ENCODE measurements around the gene SCLT1.

Gene SCLT1

DNA sequence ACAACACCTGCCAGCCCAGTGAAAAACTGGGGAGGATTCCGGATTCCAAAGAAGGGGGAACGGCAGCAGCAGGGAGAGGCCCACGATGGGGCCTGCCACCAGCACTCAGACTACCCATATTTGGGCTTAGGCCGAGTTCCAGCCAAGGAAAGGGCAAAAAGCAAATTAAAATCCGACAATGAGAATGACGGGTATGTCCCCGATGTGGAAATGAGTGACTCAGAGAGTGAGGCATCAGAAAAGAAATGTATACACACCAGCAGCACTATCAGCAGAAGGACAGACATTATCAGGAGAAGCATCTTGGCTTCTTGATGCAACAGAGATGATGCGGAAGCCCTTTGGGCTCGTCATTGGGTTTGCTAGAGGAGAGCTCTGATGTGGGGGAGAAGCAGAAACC is 221.4 kb downstream of the SCLT1 start:
- DNase-seq (ENCODE audit: low read depth, low spot score): no peak

DNA sequence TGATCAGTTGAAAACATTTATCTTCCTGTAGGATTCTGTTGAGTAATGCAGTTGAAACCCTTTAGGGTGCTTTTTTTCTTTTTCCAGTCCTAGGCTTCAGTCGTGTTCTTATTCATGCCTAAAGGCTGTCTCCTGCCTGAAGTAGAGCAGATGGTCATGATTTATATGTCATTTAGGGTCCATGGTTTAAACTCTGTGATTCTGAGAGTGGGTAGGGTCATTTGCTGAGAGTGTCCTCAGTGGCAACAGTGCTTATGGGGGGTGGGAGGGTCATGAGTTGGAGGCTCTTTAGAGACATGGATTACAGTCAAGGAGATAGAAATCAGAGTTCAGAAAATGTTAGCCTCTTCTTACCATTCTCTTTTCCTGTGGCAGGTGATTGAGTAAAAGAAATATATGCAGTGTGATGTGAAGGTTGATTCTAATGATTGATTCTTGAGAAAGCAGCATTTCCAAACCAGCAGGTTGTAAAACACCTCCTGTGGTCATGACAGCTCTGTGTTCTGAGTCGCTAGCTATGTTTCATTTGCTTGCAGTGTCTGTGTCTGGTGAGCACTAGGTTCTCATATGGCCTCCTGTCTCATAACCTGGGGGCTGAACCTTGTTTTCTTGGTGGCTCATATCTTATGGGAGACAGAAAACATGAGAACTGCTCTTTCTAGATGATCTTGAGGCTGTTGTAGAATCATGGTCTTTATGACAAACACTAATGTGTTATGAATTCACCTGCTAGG is 223.4 kb downstream of the SCLT1 start:
- no peak for DNase-seq (ENCODE audit: low read depth, low spot score)

DNA sequence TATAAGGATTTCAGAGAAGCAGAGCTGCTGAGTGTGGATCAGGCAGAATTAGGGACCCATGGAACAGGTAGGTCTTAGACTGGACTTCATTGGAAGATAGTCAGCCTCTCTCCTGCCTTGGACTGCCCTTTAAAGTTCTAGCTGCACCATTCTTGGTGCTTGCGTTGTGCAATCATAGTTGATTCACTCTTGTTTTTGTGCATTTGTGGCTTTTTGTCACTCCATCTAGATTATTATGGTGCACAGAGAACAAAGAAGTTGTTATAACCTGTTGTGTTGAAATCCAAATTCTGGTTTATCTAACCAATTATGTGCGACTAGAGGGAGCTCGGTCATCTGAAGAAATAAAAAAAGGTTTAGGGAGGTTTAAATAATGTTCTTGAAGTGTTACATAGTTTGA is 224.6 kb downstream of the SCLT1 start:
- DNase-seq (ENCODE audit: low read depth, low spot score): no peak

DNA sequence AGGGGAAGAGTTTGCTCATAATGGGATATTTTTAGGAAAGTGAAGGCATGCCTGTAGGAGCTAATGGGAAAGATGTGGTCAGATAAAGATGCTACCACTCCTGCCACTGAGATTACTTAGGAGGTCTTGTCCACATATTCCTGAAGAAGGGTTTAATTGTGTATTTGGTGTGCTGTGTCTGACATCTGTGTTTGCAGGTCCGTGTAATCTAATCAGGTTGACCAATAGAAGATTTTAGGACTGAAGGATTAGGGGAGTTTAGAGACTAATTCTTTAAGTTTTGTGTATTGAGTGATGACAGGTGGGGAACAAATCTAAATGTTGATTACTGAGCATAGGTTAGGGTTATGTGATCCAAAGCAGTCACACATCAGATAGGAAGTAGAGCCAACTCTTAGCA is 226.6 kb downstream of the SCLT1 start:
- DNase-seq (ENCODE audit: low read depth, low spot score): no peak

DNA sequence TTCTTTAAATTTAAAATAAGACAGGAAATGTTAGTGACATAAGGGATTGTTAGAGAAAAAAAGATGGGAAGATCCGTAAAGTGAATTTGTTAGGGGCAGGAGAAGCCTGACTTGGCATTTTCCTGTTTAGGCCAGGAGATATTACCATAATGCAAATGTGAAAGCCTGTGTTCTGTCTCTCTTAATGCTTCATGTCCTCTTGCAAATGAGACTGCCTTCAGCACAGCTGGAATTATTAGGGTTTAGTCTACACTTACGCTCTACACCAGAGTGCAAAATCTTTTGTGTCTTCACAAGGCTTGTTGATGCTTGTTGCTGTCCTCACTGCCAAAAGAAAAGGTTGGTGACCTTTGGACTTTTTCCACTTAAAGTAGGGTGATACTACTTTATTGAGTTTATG is 227.1 kb downstream of the SCLT1 start:
- no peak for DNase-seq (ENCODE audit: low read depth, low spot score)

DNA sequence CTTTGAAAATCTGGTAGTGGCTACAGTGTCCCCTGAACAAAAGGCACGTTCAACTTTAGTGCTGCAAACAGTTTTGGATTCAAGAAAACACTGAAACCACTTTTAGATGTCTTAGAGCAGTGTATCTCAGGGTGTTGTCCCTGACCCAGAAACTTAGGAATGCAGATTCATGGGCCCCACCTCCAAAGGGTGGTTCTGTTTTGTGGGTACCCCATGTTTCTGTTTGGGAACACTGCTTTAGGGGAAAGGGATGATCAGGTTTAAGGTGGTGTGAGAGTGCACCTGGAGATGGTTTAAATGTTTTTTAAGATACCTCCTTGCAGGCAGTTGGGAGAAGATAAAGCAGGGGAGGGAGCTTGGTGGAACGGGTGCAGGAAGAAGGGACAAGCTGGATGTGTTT is 228.2 kb downstream of the SCLT1 start:
- DNase-seq (ENCODE audit: low read depth, low spot score): no peak

DNA sequence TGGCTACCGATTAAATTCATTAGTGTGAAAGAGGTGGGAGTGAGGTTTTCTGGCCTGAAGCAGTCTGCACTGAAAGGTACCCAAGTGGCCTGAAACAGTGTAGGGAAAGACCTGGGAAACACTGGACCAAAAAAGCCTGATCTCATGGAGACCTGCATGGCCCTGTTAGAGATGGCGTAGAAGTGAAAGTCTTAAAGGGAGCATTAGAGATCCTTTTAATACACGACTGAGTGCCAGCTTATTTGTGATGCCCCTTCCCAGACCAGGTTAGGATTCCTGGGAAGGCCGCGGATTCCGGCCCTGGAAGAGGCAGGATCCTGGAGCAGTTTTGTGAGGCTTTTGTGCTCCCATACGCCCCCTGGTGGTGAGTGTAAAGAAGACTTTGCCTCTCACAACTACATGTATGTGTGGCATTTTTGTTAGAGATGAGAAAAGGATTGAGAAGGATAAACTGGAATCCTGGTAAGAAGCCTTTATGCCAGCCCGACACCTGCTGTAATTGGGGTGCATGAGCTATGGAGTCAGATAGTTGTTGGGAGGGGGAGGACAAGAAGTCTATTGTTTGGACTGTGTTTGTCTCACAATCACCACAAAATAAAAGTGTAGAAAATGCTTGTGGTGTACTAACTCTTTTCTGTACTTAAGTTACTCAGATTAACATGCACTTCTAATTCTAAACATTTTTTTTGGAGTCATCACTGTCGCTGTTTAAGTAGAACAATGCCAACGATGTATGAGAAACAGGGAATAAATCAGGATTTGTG is 229.8 kb downstream of the SCLT1 start:
- peak; percentile 41 for DNase-seq (ENCODE audit: low read depth, low spot score)

DNA sequence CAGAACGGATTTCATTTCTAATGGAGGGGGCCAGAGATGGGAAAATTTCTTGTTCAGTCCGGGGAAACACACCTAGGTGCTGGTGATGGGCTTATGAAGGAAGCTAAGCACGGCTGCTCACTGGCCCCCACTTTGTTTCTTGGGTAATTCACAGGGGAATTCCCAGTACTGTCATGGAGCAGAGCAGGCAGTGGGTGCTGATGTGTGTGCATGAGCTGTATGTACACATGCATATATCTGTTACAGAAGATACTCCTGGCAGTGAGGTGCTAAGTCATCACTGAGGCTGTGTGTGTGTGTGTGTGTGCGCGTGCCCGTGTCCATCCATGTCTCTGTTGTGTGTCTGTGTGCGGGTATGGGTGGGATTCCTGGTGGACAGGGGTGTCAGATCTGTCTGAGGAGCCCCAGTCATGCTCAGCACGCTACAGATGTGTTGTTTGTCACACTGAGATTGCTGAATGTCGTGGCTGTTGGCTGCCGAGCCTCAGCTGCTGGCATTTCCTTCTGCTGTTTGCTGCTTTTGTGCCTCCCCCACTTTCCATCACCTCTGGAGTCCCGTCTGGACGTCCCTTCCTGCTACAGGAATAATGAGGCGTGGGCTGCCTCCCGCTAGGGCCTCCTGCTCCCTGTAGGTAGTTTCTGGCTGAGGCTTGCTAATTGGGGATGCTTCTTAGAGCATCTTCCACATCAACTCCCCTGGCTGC is 230.6 kb downstream of the SCLT1 start:
- DNase-seq (ENCODE audit: low read depth, low spot score): no peak

DNA sequence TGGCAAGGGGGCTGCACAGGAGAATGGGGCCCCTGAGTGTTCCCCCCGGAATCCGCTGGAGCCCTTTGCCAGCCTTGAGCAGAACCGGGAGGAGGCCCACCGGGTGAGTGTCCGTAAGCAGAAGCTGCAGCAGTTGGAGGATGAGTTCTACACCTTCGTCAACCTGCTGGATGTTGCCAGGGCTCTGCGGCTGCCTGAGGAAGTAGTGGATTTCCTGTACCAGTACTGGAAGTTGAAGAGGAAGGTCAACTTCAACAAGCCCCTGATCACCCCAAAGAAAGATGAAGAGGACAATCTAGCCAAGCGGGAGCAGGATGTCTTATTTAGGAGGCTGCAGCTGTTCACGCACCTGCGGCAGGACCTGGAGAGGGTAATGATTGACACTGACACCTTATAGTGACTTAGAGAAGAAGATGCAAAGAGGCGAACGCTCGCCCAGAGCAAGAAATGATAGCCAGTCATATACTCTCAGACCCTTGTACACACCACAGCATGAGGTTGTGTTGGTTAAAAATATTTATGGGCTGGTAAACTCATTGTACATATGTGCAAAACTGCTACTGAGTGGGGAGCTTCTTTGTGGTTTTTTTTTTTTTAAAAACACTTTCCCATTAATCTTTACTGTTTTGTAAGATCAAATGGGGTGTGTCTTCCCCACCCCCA is 231.4 kb downstream of the SCLT1 start:
- no peak for DNase-seq (ENCODE audit: low read depth, low spot score)

DNA sequence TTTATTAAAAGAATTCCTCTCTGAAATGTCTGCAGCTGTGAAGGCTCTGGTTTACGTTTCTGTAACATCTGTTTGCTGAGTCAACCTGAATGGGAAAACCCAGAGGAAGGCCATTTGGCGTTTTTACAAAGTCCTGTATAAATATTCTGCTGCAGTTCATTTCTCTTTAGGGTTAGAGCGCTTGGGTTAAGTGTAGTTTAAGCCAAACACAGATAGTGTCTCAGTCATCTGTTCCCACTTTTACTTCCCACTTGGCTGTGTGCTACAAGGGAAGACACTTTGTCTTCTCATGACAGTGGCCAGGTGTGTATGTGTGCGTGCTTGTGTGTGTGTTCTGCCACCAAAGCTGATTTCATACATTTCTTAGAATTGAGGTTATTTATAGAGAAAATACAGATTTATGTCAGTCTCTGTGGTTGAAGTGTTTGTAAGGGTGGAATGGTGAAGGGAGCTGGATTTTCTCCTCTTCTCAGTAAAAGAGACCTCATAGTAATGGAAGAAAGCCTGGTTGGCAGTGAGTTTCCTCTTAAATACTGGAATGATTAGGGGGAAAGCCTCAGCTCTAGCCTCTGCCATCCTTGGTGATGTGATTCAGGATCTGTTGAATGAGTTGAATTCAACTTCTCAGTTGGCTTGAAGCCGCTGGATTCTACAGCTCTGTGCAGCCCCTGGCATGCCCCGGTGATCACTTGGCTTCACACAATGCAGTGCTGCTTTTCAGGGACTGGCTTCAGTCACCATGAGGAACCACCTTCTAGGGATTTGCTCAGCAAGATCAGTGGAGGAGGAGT is 233.3 kb downstream of the SCLT1 start:
- DNase-seq (ENCODE audit: low read depth, low spot score): no peak

DNA sequence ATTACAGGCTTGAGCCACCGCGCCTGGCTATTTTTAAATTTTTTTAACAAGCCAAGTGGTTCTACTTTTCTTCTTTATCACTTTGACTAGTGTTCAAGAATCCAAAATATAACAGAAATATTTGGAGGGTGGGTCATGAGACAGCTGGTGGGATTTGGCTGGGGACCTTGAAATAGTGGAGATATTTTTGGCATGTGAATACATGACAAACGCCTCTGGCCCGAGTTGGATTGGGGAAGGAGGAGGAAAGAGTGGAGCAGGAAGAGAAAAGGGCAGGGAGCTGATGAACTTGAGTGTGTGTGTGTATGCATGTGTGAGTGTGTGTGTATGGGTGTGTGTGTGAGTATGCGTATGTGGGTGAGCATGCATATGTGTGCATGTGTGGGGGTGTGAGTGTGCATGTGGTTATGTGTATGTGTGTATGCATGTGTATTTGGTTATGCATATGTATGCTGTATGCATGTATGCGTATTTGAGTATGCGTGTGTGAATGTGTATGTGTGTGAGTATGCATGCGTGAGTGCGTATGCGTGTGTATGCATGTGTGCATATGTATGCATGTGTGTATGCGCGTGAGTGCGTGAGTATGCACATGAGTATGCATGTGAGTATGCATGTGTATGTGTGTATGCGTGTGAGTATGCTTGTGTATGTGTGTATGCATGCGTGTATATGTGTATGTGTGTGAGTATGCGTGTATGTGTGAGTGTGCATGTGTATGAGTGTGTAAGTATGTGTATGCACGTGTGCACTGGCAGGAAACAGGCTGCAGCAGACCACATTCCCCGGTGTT is 234.3 kb downstream of the SCLT1 start:
- DNase-seq (ENCODE audit: low read depth, low spot score): no peak

DNA sequence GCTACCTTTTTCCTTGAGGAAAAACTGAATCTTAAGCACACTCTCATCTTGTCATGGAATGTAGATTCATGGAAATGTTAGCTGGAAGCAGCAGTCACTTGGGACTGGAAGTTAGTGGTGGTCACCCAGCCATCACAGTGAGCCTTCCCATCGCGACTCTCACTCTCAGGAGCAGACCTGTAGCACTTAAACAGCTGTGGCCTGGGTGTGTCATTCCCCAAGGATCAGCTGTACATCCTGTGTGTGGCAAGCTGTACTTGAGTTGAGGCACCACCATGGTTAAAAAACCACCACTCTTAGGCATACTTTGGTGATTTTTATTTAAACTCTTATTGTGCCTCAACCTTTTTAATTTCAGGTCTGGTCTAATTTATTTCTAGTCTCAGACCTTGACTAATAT is 237.1 kb downstream of the SCLT1 start:
- DNase-seq (ENCODE audit: low read depth, low spot score): no peak

DNA sequence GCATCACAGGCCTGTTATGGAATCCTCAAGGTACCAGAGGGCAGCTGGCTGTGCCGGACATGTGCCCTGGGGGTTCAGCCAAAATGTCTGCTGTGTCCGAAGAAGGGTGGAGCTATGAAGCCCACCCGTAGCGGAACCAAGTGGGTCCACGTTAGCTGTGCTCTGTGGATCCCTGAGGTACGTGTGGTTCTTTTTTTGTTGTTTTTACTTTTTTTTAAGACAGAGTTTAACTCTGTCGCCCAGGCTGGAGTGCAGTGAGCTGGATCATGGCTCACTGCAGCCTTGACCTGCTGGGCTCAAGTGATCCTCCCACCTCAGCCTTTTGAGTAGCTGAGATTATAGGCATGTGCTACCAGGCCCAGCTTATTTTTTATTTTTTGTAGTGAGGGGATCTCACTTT is 237.7 kb downstream of the SCLT1 start:
- no peak for DNase-seq (ENCODE audit: low read depth, low spot score)

DNA sequence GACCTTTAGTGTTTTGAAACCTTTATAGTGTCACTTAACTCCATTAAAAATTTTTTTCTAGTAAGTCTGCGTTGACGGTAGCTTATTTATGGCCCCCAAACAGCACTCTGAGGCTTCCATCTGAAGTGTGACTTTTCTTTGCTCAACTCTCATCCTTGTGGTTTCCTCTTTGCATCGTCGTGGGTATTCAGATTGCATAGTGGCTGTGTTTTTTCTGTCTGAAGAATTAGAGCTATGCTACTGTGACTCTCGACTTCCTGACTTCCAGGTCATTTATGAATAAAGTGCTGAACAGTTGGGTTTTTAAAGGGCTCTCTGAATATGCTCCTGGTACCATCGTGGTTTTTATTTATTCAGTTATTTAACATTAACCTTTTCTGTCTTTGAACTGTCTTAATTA is 238.9 kb downstream of the SCLT1 start:
- no peak for DNase-seq (ENCODE audit: low read depth, low spot score)

DNA sequence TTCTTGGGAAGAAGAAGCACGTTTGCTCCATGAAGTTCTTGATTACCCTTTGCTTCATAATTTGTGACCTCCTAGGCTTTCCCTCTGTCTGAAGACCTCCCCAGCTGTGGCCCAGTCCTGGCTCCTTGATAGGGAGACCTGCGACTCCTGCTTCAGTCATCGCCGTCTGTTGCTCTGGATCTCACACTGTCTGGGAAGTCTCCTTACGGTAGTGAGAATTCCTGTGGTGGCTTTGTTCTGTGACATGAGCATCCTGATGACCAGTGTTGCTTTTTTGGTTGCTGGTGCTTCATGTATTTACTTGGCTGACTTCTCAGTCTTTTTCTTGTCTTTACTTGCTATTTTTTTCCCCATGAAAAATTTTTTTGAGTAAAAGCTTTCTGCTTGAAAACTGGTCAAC is 239.6 kb downstream of the SCLT1 start:
- no peak for DNase-seq (ENCODE audit: low read depth, low spot score)

DNA sequence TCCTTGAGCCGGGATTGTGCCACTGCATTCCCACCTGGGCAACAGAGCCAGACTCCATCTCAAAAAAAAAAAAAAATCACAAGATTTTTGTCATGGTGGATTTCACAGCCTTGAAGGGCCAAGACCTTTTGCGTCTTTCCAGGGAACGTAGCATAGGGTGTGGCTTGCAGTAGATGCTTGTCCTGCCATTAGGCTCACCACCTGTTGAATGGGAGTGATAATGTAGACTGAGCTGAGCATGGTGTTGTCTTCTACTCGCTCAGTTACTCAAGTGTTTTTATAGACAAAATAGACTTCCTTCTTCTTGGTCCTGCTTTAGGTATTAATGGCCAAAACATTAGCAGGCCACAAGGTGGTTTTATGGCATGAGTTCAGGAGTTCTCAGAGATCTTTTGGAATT is 243.1 kb downstream of the SCLT1 start:
- no peak for DNase-seq (ENCODE audit: low read depth, low spot score)

DNA sequence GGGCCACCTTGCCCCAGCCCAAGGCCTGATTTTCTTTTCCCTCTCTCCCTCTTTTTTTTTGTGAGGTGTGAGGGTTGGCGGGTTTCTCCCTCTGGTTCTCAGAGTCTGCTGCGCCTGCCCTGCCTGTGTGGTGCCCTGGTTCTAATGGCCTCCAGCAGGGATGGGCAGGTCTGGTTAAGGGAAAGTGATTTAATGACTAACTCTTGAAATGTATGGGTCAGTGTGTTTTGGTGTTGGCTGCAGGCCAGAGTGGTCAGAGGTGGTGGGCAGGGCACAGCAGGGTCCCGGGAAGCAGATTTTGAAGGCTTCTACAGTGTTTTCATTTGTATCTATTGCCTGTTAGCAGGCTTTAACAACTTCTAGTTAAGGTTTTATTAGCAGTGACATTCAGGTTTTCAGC is 244.9 kb downstream of the SCLT1 start:
- DNase-seq (ENCODE audit: low read depth, low spot score): no peak

DNA sequence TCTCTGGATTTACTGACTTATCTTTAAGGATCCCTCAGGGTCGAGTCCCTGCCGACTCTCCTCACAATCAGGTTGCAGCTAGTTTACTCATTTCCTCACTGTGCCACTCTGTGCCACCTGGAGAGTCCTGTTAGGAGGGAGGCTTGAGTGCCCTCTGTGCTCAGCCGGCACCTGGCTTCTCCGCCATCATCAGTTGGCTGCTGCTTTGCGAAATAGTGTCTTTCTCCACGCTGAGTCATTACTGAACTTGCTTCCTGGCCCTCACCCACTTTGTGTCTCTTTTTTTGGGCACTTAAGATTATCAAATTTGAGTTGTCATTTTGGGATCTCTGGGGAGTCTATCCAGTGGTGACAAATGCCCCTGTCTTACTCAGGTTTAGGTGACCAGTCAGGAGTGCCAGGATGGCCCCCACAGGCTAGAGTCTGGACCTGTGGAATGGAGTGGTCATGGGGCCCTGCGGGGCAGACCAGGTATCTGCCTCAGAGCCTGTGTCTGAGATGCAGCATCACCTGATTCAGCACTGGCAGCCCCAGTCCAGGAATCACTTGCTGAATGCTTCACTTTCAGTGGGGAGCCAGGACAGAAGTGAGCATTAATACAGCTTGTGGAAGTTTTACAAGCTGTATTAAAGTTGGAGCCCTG is 246.1 kb downstream of the SCLT1 start:
- DNase-seq (ENCODE audit: low read depth, low spot score): no peak

DNA sequence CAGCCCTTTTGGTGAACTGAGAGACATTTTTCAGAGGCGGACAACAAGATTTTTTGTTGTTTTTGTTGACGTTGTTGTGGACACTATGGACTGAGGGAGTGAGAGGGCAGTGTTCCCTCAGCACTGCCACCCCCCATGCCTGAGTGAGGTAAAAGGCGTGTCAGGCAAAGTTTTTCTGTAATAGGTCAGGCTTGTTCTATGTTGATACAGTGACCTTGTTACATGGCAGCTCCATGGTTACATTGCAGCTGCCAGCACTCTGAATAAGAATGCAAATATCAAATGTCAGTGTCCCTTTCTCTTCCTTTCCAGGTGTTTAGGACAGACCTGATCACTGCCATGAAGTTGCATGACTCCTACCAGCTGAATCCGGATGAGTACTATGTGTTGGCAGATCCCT is 247.3 kb downstream of the SCLT1 start:
- no peak for DNase-seq (ENCODE audit: low read depth, low spot score)

DNA sequence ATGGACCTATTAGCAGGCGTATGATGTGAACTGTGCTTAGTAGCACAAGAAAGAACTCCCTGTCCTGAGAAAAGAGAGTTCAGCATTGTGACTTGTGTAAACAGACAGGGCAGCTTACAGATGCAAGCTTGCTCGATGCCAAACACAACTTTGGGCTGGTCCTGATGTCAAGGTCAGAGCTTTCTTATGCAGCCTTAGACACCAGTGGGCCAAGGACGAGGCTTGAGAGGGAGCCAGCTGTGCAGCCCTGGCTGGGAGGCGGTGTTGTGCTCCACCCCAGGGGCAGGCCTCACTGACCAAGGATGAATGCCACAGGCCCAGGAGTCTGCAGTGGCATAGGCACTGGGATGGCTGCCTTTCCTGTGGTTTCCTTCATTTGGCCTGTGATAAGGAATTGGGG is 248.4 kb downstream of the SCLT1 start:
- no peak for DNase-seq (ENCODE audit: low read depth, low spot score)
